ENCODE data around the gene ERC1.
"Not testable (repeated sequence)": the region's sequence is repeated elsewhere in the genome, so short reads cannot be mapped to it uniquely, and the experiment has no call there.

ERC1 gene

DNA sequence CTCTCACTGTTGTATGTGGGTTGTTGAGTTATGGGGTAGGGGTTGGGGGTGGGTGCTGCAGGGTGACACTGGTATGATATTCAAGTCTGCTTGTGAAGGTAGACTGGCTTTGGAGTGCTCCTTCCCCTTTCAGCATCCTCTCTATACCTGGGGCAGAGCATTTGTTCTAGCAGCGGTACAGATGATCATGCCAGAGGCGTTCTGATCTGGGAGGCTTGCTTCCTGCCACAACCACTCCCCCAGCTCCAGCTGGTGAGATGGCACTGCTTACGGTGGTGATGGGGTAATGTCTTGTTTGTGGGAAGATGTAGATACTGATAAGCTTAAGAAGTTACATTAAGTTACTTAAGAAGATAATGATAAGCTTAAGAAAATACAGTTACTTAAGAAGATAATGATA lies 131.8 kb downstream of the ERC1 start:
- DNase-seq (ENCODE audit: low read depth in 2 of 2): no peak

DNA sequence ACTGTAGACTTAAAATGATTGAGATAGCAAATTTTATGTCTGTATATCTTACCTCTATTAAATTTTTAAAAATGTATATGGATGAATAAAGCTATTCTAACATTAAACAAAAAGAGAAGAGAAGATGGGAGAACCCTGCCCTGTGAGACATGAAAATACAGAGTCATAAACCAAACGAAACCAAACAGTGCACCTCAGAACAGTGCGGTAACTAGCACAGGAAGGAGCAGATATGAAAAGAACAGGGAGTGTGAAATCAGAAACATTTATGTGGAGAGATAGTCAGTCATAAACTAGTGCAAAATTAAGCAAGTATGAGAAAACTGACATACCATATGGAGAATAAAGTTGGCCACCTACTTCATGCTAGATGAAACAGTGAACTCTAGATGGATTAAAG lies 135.1 kb downstream of the ERC1 start:
- DNase-seq (ENCODE audit: low read depth in 2 of 2): no peak

GRCh38 chr12:1127021-1127420 lies 136.0 kb downstream of the ERC1 start:
- DNase-seq (ENCODE audit: low read depth in 2 of 2): no peak

DNA sequence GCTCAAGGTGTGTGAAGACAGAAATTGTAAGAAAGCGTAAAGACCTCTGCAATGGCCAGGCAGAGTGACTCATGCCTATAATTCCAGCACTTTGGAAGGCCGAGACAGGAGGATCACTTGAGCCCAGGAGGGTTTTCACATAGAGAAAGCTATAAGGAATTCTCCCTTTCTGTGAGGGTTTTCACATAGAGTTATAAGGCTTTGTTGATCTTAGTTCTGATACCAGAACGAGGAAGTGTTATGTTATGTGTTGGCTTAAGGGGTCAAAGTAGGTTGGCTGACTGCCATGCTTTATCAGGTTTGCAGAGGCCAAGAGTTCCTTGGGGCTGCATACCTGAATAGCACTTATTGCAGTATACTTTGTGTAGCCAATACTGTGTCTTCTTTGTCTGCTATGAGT lies 139.1 kb downstream of the ERC1 start:
- no peak for DNase-seq (ENCODE audit: low read depth in 2 of 2)

- DNase-seq (ENCODE audit: low read depth in 2 of 2): no peak
Measured at GRCh38 chr12:1130571-1130970, 139.5 kb downstream of the ERC1 start.

DNA sequence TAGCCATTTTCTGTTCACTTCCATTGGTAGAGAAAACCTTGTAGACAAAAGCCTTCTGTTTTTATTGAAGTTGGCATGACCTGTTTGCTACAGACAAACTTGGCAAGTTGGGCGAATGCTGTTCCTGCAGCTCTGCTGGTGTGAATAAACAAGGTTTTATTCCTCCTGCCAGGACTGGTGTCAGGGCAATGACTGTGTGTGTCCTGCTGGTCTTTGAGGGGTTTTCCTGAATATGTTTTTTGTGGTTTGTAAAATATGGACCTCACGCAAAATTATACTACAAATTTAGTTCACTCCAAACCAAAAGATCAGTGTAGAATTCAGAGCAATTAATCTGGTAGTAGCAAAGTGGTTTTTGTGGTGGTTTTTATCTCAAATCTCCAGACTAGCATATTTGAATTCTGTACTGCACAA lies 140.8 kb downstream of the ERC1 start:
- DNase-seq (ENCODE audit: low read depth in 2 of 2): no peak

GRCh38 chr12:1132311-1132710 lies 141.3 kb downstream of the ERC1 start:
- DNase-seq (ENCODE audit: low read depth in 2 of 2): no peak

DNA sequence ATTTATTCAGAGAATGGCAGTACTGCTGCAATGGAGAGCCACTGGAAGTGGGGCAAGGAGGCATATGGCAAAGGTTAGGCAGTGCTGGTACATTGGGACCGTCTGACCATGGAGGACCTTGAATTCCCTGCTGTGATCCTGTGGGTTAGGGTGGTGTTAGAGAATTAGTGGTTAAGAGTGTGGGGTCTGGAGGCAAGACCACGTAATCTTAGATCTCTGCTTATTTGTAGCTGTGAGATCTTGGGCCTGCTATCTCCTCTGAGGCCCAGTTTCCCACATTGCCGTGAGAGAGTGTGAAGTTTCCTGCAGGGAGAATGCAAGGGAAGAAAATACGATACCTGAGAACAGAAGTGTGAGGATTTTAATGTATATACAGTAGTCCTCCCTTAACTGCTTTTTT lies 147.7 kb downstream of the ERC1 start:
- no peak for DNase-seq (ENCODE audit: low read depth in 2 of 2)

DNA sequence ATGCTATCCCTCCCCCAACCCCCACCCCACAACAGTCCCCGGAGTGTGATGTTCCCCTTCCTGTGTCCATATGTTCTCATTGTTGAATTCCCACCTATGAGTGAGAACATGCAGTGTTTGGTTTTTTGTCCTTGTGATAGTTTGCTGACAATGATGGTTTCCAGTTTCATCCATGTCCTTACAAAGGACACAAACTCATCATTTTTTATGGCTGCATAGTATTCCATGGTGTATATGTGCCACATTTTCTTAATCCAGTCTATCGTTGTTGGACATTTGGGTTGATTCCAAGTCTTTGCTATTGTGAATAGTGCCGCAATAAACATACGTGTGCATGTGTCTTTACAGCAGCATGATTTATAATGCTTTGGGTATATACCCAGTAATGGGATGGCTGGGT lies 155.7 kb downstream of the ERC1 start:
- not testable (repeated sequence) for DNase-seq (ENCODE audit: low read depth in 2 of 2)

DNA sequence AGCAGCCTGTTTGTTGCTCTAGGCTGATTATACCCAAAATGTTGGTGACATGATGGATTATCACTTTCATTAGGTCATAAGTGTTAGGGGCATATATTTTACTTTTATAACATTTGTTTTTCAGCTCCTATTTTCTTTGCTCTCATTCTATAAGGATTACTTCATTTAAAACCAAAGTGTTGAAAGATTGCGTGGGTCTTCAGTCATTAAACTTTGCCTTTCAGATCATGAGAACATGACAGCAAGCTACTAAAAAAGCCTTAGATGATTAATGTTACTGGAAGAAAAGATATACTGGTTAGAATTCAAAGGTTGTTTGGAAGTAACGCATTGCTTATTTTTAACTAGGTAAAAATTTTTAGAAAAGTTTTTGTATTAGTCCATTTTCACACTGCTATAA lies 156.8 kb downstream of the ERC1 start:
- no peak for DNase-seq (ENCODE audit: low read depth in 2 of 2)

- DNase-seq (ENCODE audit: low read depth in 2 of 2): no peak
Measured at GRCh38 chr12:1157046-1157445, 166.0 kb downstream of the ERC1 start.

DNA sequence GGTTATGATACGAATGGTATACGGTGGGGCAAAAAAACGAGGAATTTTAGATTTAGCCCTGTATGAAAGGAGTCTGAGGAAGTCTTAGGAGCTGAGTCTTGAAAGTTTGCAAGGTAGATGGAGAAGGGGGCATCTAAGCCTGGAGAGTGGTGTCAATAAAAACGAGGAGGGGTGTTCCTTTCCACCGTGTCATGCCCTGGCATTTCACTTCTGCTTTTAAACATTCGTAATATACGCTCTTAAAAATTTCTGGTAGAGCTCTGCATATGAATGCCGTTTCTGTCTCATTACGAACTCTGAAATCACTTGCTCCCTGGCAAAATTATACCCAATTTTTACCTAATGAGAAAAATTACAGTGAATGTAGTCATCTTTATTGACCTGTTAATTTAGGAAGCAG lies 170.2 kb downstream of the ERC1 start:
- DNase-seq (ENCODE audit: low read depth in 2 of 2): no peak

GRCh38 chr12:1162081-1162760 lies 171.2 kb downstream of the ERC1 start:
- DNase-seq (ENCODE audit: low read depth in 2 of 2): no peak

- no peak for DNase-seq (ENCODE audit: low read depth in 2 of 2)
Measured at GRCh38 chr12:1167784-1168183, 176.8 kb downstream of the ERC1 start.

DNA sequence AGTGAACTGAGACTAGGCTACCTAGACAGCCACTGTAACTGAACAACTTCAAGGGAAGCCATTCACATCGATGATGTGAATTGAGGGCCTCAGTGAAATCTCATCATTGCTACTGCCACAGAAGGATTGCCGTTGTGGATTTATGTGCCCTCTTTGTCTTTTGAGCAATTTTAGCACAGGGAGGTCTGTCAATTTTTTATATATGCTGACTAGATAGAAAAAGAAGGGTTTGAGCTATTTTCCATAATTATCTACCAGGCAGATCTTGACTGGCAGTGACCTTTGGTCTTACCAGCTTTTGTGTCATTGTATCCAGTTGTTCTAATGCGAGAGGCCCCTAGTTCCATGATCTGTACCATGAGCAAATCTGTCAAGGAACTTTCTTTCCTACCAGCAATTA lies 179.4 kb downstream of the ERC1 start:
- no peak for DNase-seq (ENCODE audit: low read depth in 2 of 2)

- no peak for DNase-seq (ENCODE audit: low read depth in 2 of 2)
Measured at GRCh38 chr12:1171657-1172408, 180.8 kb downstream of the ERC1 start.

DNA sequence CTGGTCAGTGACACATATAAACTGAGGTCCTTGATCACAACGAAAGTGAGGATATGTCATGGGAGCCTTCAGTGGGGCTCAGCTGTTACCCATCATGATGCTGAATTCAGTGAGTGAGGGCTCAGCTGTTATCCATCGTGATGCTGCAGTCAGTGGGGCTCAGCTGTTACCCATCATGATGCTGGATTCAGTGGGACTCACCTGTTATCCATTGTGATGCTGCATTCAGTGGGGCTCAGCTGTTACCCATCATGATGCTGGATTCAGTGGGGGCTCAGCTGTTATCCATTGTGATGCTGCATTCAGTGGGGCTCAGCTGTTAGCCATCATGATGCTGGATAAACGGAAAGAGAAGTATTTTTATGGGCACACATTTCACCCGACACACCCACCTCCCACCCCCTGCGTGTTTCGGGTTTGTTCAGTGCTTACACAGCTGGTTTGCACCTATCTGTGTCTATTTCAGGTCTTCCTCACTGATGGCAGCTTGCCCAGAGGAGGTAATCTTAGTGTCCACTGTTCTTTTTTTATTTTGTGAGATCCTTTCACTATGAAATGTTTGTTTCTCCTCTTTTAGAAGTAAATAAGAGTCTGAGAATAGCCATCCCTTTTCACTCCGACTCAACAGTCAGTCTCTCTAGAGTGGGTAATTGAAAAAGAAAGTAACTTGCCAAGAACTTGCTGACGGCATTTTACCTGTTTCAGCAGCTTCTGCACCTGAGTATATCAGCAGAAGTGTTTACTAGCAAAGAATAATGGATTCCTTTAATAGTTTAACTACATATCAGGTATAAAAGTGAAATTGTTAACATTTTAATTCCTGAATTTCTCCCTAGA lies 183.0 kb downstream of the ERC1 start:
- no peak for DNase-seq (ENCODE audit: low read depth in 2 of 2)

- no peak for DNase-seq (ENCODE audit: low read depth in 2 of 2)
Measured at GRCh38 chr12:1174659-1175058, 183.6 kb downstream of the ERC1 start.

- DNase-seq (ENCODE audit: low read depth in 2 of 2): no peak
Measured at GRCh38 chr12:1176191-1176590, 185.2 kb downstream of the ERC1 start.

DNA sequence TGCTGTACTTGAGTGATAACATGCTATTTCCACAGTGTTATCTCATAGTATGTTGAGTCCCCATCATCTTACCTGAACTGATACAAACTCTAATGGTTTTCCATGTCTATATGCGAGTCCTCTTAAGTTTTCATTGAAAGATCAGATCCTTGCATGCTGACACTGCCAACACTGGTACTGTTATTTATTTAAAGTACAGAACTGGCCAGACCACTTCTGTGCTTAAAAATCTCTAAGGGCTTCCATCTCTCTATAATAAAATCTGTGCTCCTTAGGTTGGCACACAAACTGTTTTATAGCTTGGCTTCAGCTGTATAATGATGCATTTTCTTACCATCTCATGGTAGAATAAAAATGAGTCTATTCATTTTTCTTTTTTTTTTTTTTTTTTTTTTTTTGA lies 188.1 kb downstream of the ERC1 start:
- no peak for DNase-seq (ENCODE audit: low read depth in 2 of 2)

DNA sequence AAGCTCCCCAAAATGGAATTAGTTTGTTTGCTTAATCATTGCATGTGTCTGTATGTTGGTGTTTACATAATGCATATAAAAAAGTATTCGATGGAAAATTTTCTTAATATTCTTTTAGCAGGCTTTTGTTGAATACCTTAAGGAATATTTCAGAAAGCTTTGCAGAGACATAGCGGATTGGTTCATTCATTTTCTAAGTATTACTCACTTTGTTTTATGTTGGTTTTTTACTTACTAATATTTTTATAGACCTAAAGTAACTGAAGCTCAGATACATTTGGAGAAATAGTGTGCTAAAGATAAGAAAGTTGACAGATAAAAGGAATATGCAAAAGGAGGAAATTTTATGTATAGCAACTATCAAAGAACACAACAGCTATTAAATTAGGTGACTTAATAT lies 191.0 kb downstream of the ERC1 start:
- DNase-seq (ENCODE audit: low read depth in 2 of 2): no peak

- DNase-seq (ENCODE audit: low read depth in 2 of 2): no peak
Measured at GRCh38 chr12:1184402-1184801, 193.4 kb downstream of the ERC1 start.
